ENCODE data around the gene CHCHD4. TPM values are rescaled to one million over a fixed set of nuclear protein-coding genes. Genes with fewer than 3 reads are reported as not detected.

The CHCHD4 gene
- polyA plus RNA-seq, 1 of the 3 experiments (the other 2 are of a cell fraction) = 15.4 TPM

- no peaks in the 10 kb centered on the region for H3K9me2 ChIP-seq
- no peak overlapping the region for H3K4me2 ChIP-seq
- H4K20me1 ChIP-seq (ENCODE audit: insufficient read depth) = peaks cover 23% of the 10 kb centered on the region
- H3K27ac ChIP-seq (ENCODE audit: low read depth in 2 of 2, low read length in 1 of 2) = no peak overlapping the region
- no peaks in the 10 kb centered on the region for H3K27me3 ChIP-seq (ENCODE audit: insufficient read depth)
- H2AFZ ChIP-seq (ENCODE audit: low read depth) = no peak overlapping the region
- POLR2A ChIA-PET = no interaction called here
- peaks cover 37% of the 10 kb centered on the region for H3K79me2 ChIP-seq (ENCODE audit: insufficient read depth)
- no peaks in the 10 kb centered on the region for H3K9me3 ChIP-seq
- no peak for TF ChIP-seq EP300 (IDR thresholded peaks at IDR 0.05; ENCODE audit: borderline replicate concordance in 1 of 2, low read depth in 1 of 2, low read length in 1 of 2)
- TF ChIP-seq ZBTB33 (IDR thresholded peaks at IDR 0.05; ENCODE audit: borderline replicate concordance, low read depth) = no peak
- peaks cover 2 to 3% of the 10 kb centered on the region in 2 experiments; a peak in 2 of 4 replicates for H3K4me1 ChIP-seq (ENCODE audit: control insufficient read depth in 1 of 2, insufficient read depth in 2 of 2, low read depth in 1 of 2, low read length in 1 of 2)
- CTCF ChIA-PET = interaction anchor here (1.9 kb wide), 1 partner anchor 235 kb away, joined by 11 read pairs; no protein-coding TSS in a partner anchor
- no peak overlapping the region for H3K9ac ChIP-seq
- peaks cover 40 to 94% of the 10 kb centered on the region in 2 experiments for H3K36me3 ChIP-seq (replicated peaks in 1 of 2; ENCODE audit: control insufficient read depth in 1 of 2, insufficient read depth in 2 of 2, low read length in 1 of 2)
- 100% methylated on average over 3 of the region's 8 CpGs for WGBS (ENCODE audit: low lambda C conversion rate)
- no peak for DNase-seq
- no peak overlapping the region for H3K4me3 ChIP-seq (ENCODE audit: low read depth in 2 of 2, low read length in 1 of 2)
- H3F3A ChIP-seq (replicated peaks; ENCODE audit: insufficient read depth) = no peaks in the 10 kb centered on the region
These were observed 7.5 kb upstream of the CHCHD4 start for GRCh38 chr3:14132120-14132519.

- H4K20me1 ChIP-seq (ENCODE audit: insufficient read depth) = peaks cover 33% of the 10 kb centered on the region
- POLR2A ChIA-PET = no interaction called here
- H3K9ac ChIP-seq = no peak overlapping the region
- H2AFZ ChIP-seq (ENCODE audit: low read depth) = no peak overlapping the region
- H3K79me2 ChIP-seq (ENCODE audit: insufficient read depth) = peaks cover 47% of the 10 kb centered on the region
- no peaks in the 10 kb centered on the region for H3K9me2 ChIP-seq
- TF ChIP-seq GATA2 (CRISPR knock-in tag; IDR thresholded peaks at IDR 0.05) (no peak), FOSL2 (IDR thresholded peaks at IDR 0.05; ENCODE audit: borderline replicate concordance, low read depth) (no peak), SMC3 (IDR thresholded peaks at IDR 0.05; ENCODE audit: low read depth, low read length) (no peak), JUND (IDR thresholded peaks at IDR 0.05) (no peak), CHD2 (IDR thresholded peaks at IDR 0.05; ENCODE audit: low read length, partially characterized antibody) (no peak), TEAD4 (IDR thresholded peaks at IDR 0.05; ENCODE audit: borderline replicate concordance, insufficient read depth) (no peak), EP300 (IDR thresholded peaks at IDR 0.05; ENCODE audit: borderline replicate concordance in 1 of 2, low read depth in 1 of 2, low read length in 1 of 2) (no peak), TCF12 (IDR thresholded peaks at IDR 0.05) (no peak), MXI1 (IDR thresholded peaks at IDR 0.05; ENCODE audit: low read depth, low read length) (no peak), GABPA (IDR thresholded peaks at IDR 0.05; ENCODE audit: low read depth) (no peak), SIN3A (IDR thresholded peaks at IDR 0.05; ENCODE audit: borderline replicate concordance, low read depth, low read length) (no peak), MEF2A (IDR thresholded peaks at IDR 0.05; ENCODE audit: borderline replicate concordance, low read depth) (no peak), RFX5 (IDR thresholded peaks at IDR 0.05; ENCODE audit: low read length) (no peak), TAF1 (IDR thresholded peaks at IDR 0.05; ENCODE audit: borderline replicate concordance, low read depth, low read length) (no peak), NFIC (IDR thresholded peaks at IDR 0.05; ENCODE audit: borderline replicate concordance) (no peak), ELF1 (IDR thresholded peaks at IDR 0.05) (no peak), EZH2phosphoT487 (IDR thresholded peaks at IDR 0.05; ENCODE audit: borderline replicate concordance, low read depth) (no peak), ZBTB33 (IDR thresholded peaks at IDR 0.05; ENCODE audit: borderline replicate concordance, low read depth) (no peak)
- TF ChIP-seq, protein P1, sequence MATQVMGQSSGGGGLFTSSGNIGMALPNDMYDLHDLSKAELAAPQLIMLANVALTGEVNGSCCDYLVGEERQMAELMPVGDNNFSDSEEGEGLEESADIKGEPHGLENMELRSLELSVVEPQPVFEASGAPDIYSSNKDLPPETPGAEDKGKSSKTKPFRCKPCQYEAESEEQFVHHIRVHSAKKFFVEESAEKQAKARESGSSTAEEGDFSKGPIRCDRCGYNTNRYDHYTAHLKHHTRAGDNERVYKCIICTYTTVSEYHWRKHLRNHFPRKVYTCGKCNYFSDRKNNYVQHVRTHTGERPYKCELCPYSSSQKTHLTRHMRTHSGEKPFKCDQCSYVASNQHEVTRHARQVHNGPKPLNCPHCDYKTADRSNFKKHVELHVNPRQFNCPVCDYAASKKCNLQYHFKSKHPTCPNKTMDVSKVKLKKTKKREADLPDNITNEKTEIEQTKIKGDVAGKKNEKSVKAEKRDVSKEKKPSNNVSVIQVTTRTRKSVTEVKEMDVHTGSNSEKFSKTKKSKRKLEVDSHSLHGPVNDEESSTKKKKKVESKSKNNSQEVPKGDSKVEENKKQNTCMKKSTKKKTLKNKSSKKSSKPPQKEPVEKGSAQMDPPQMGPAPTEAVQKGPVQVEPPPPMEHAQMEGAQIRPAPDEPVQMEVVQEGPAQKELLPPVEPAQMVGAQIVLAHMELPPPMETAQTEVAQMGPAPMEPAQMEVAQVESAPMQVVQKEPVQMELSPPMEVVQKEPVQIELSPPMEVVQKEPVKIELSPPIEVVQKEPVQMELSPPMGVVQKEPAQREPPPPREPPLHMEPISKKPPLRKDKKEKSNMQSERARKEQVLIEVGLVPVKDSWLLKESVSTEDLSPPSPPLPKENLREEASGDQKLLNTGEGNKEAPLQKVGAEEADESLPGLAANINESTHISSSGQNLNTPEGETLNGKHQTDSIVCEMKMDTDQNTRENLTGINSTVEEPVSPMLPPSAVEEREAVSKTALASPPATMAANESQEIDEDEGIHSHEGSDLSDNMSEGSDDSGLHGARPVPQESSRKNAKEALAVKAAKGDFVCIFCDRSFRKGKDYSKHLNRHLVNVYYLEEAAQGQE (IDR thresholded peaks at IDR 0.05; ENCODE audit: low read depth, low read length) = no peak
- H3F3A ChIP-seq (replicated peaks; ENCODE audit: insufficient read depth) = peaks cover 7% of the 10 kb centered on the region
- H3K4me1 ChIP-seq (ENCODE audit: control insufficient read depth in 1 of 2, insufficient read depth in 2 of 2, low read depth in 1 of 2, low read length in 1 of 2) = peaks cover 9 to 11% of the 10 kb centered on the region in 2 experiments
- CTCF ChIA-PET = interaction anchor here (1.9 kb wide), 1 partner anchor 234 kb away, joined by 11 read pairs; no protein-coding TSS in a partner anchor
- H3K36me3 ChIP-seq (replicated peaks in 1 of 2; ENCODE audit: control insufficient read depth in 1 of 2, insufficient read depth in 2 of 2, low read length in 1 of 2) = peaks cover 45 to 88% of the 10 kb centered on the region in 2 experiments
- 100% methylated on average over 4 of the region's 5 CpGs for WGBS (ENCODE audit: low lambda C conversion rate)
- no peak overlapping the region for H3K4me3 ChIP-seq (ENCODE audit: low read depth in 2 of 2, low read length in 1 of 2)
- H3K27ac ChIP-seq (ENCODE audit: low read depth in 2 of 2, low read length in 1 of 2) = no peak overlapping the region
- H3K9me3 ChIP-seq = no peaks in the 10 kb centered on the region
- H3K4me2 ChIP-seq = no peak overlapping the region
- no peaks in the 10 kb centered on the region for H3K27me3 ChIP-seq (ENCODE audit: insufficient read depth)
- no peak for DNase-seq
These were observed 6.5 kb upstream of the CHCHD4 start for GRCh38 chr3:14131134-14131533.
